GM19099 (cell line): Measurements from ENCODE around the gene HCK.

ENCODE experiments used
- POLR2A ChIP-seq: IDR thresholded peaks from 3 replicates; pipeline ENCODE4 v1.6.1; 2011; ENCODE audit warnings: low read depth; ENCODE audit not compliant: insufficient read length; ENCODE audit errors: extremely low read depth

Gene HCK

GRCh38 chr20:32045999-32046398 is 6.0 kb upstream of the HCK start:
- no peak for TF ChIP-seq POLR2A

GRCh38 chr20:32050324-32050841 is 1.7 kb upstream of the HCK start:
- TF ChIP-seq POLR2A, result no peak

DNA sequence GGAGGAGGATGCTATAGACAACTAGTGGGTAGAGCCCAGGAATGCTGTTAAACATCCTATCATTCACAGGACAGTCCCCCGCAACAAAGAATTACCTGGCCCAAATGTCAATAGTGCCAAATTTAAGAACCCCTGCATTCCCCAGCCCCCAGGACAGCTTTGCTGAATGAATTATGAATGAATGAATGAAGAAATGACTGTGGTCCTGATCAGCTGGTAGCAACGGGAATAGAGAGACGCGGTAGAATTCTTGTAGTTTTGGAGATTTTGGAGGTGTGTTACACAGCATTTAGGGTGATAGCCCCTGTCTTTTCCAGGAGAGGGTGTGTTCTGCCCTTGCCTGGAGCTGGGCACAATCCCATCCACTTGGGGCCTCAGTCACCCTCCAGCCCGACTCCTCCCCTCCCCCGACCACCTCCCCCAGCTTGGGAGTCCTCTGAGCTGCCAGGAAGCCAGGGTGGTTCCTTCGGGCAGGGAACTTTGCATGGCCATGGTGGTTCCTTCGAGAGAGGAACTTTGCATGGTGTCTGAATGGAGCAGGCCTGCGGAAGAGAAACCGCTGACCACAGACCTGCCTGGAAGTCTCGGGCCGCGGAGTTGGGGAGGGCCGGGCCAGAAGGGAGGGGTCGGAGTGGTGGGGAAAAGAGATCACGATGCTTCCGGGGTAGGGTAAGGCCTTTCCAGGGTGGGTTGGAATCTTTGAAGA is 1.0 kb upstream of the HCK start:
- no peak for TF ChIP-seq POLR2A

DNA sequence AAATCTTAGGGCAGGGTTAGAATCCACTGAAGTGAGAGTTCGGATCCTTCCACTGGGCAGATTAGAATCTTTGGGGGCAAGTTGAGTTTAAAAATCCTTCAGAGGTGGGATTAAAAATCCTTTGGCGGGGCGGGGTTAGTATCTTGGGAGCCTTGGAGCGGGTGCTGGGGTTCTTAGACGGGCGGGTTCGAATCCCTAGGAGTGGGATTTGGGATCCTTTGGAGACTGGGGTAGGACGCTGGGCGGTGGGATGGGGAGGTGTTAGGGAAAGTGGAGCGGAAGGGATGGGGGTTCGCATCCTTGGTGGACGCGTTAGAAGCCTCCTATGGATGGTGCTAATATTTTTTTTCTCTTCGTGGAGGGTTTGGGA is 337 bp upstream of the HCK start:
- no peak for TF ChIP-seq POLR2A

DNA sequence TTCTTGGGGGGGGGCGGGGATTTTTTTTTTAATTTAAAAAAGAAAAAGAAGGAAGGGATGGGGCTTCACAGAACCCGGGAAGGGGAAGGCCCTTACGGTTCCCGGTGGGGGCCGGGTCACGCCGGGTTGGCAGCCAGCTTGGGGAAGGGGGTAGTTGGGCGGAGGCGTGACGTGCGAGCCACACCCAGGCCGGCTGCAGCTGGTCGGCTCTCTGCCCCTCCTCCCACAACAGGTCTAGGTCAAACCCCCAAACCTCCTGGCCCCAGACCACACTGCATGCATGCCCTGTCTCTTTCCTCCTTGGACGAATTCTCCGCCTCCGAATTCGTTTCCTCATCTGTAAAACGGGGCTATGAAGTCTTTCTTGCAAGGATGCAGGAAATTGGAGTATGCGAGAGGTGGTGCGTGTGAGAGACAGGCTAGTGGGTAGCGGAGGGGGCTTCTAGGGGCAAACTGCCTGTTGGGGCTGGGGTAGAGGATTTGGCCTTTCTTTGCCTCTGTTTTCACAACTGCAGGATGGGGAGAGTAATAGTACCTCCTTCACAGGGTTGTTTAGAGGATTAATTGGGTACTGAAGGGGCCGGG is 828 bp downstream of the HCK start:
- no peak for TF ChIP-seq POLR2A

DNA sequence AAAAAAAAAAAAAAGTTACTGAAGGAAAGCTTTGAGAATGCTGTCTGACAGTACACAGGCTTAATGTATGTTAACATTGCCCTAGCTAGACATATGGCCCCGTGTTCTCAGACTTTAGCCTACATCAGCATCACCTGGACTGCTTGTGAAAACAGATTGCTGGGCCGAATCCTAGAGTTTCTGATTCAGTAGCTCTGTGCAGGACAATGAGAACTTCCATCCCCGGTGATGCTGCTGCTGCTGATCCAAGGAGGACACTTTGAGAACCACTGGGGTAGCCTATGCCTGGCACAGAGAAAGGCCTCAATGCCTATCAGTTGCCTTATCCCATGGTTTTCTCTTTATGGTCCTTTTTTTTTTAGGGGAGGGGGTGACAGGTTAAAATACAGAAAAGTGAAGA is 1.6 kb downstream of the HCK start:
- TF ChIP-seq POLR2A, result no peak

DNA sequence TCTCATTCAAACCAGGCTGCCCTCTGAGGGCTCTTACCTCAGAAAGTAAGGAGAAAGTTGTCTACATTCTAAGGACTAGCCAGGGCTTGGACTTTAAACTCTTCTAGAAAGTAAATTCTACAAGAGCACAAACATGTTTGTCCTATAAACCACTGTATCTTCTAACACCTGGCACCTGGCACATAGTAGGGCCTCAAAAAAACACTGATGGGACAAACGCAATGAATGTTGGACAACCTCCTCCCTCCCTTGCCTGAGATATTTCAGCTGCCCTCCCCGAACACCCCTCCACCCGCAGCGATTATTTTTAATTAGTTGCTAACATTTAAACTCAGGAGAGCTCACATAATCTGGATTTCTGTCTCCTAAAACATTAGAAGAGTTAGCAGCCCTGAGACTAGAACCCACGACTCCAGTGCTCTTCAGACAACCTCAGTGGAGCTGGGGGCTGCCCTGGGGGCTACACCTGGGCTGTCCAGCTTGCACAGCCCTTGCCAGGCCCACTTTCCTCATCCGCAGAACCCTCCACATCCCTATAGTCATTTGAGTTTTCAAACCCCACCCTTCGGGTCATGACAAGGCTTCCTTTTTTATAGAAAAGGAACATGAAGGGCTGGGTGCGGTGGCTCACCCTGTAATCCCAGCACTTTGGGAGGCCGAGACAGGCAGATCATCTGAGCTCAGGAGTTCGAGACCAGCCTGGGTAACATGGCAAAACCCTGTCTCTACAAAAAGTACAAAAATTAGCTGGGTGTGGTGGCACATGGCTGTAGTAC is 4.9 kb downstream of the HCK start:
- TF ChIP-seq POLR2A, result no peak

- no peak for TF ChIP-seq POLR2A
These were observed 5.7 kb downstream of the HCK start for GRCh38 chr20:32057656-32058184.

DNA sequence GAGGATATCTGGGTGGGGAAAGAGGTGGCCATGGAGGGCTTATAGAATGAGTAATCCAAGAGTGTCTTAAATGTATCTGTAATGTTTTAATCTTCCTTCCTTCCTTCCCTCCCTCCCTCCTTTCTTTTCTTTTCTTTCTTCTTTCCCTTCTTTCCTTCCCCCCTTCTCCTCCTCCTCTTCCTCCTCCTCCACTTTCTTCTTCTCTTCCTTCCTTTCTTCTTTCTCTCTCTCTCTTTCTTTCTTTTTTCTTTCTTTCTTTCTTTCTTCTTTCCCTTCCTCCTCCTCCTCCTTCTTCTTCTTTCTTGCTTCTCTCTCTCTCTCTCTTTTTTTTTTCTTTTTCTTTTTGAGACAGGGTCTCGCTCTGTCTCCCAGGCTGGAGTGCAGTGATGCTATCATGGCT is 7.1 kb downstream of the HCK start:
- TF ChIP-seq POLR2A, result no peak

GRCh38 chr20:32062776-32063170 is 10.7 kb downstream of the HCK start:
- no peak for TF ChIP-seq POLR2A

DNA sequence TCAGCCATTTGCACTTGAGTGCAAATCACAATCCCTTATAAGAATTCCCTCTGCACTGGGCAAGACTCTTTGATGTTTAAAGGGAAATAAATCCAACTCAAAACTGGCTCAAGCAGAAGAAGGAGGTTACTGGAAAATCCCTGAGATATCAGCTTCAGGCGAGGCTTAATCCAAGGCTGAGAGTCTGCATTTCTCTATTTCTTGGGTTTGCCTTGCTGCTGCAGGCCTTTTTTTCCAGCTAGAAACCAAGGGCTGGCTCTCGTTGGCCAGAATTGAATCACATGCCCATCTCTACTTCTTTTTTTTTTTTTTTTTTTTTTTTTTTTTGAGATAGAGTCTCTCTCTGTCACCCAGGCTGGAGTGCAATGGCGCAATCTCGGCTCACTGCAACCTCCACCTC is 11.7 kb downstream of the HCK start:
- no peak for TF ChIP-seq POLR2A

DNA sequence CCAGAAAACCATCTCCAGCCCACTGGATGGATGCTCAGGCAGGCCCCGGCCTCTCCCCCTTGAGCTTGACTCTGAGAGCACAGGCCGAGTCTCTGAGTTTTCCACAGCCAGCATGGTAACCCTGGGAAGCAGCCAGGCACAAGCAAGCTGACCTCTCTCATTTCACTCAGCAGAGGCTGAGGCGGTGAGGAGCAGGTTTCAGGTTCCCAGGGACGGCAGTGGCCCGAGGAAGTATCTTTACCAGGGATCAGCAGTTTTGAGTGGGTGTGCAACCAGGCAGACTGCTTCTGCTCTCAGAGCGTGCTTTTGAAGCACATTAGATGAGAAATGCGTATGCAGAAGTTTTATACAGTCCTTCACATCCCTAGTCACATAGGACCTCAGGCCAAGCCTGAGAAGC is 12.6 kb downstream of the HCK start:
- no peak for TF ChIP-seq POLR2A

GRCh38 chr20:32067234-32067821 is 15.3 kb downstream of the HCK start:
- no peak for TF ChIP-seq POLR2A

- no peak for TF ChIP-seq POLR2A
These were observed 16.1 kb downstream of the HCK start for GRCh38 chr20:32068174-32068573.

GRCh38 chr20:32069711-32070110 is 17.7 kb downstream of the HCK start:
- TF ChIP-seq POLR2A, result no peak
